ENCODE measurements around the gene SLC29A3. TPM values are rescaled to one million over a fixed set of nuclear protein-coding genes. Genes with fewer than 3 reads are reported as not detected.

The SLC29A3 gene
- total RNA-seq, 1 donor from 2014 or later = 5.3 TPM

DNA sequence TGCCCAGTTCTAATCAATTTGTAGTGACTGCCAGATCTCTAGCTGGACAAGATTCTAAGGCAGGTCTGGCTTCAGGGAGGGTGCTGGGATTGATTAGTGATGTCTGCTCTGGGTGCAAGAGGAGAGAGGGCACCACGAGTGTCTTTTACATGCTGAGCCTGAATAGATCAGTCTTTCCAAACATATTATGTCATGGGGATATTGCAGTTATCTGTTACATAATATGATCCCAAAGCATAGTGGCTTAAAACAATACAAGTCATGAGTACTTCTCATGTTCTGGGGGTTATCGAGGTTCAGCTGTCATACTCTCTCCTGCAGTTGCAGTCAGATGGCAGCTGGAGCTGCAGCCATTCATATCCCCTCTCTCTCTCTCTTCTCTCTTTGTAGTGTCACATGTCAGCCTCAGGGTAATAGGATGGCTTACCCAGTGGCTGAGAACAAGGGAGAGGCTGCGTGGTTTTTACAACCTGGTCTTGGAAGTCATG, 26.0 kb downstream of the SLC29A3 start:
- no peaks in the 10 kb centered on the region for H3K9me3 Mint-ChIP-seq
- H3K27me3 Mint-ChIP-seq (ENCODE audit: low read depth) = no peaks in the 10 kb centered on the region
- H3K27ac Mint-ChIP-seq (ENCODE audit: unreplicated experiment) = peak overlapping the region; percentile 65
- DNase-seq (ENCODE audit: low read depth, low spot score) = no peak
- peaks cover 48% of the 10 kb centered on the region for H3K4me1 Mint-ChIP-seq
- TF ChIP-seq, protein P1, sequence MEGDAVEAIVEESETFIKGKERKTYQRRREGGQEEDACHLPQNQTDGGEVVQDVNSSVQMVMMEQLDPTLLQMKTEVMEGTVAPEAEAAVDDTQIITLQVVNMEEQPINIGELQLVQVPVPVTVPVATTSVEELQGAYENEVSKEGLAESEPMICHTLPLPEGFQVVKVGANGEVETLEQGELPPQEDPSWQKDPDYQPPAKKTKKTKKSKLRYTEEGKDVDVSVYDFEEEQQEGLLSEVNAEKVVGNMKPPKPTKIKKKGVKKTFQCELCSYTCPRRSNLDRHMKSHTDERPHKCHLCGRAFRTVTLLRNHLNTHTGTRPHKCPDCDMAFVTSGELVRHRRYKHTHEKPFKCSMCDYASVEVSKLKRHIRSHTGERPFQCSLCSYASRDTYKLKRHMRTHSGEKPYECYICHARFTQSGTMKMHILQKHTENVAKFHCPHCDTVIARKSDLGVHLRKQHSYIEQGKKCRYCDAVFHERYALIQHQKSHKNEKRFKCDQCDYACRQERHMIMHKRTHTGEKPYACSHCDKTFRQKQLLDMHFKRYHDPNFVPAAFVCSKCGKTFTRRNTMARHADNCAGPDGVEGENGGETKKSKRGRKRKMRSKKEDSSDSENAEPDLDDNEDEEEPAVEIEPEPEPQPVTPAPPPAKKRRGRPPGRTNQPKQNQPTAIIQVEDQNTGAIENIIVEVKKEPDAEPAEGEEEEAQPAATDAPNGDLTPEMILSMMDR (conservative IDR thresholded peaks at IDR 0.05) = no peak
- H3K4me3 Mint-ChIP-seq = no peak overlapping the region
- H3K36me3 Mint-ChIP-seq (ENCODE audit: low read depth) = no peaks in the 10 kb centered on the region

DNA sequence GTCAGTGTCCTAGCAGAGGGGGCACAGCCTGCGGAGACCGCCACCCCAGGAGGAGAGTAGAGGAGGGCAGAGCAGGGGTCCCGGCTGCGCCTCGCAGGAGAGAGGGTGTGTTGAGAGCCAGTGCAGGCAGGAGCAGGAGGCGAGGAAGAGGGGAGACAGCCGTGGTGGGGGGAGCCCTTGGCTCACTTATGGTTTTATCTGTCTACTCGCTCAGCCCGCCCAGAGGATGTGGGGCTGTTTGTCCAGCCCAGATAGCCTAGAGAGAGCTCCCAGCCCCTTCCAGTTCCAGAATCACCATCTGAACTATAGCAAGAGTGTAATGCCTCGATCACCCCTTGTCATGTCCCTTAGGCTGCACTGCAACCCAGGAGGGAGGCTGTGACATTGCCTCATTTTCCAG, 26.6 kb downstream of the SLC29A3 start:
- H3K27me3 Mint-ChIP-seq (ENCODE audit: low read depth) = no peaks in the 10 kb centered on the region
- H3K27ac Mint-ChIP-seq (ENCODE audit: unreplicated experiment) = peak overlapping the region; percentile 65
- no peak overlapping the region for H3K4me3 Mint-ChIP-seq
- no peaks in the 10 kb centered on the region for H3K9me3 Mint-ChIP-seq
- peaks cover 44% of the 10 kb centered on the region for H3K4me1 Mint-ChIP-seq
- no peak for DNase-seq (ENCODE audit: low read depth, low spot score)
- TF ChIP-seq, protein P1 (conservative IDR thresholded peaks at IDR 0.05) = no peak
- H3K36me3 Mint-ChIP-seq (ENCODE audit: low read depth) = no peaks in the 10 kb centered on the region

DNA sequence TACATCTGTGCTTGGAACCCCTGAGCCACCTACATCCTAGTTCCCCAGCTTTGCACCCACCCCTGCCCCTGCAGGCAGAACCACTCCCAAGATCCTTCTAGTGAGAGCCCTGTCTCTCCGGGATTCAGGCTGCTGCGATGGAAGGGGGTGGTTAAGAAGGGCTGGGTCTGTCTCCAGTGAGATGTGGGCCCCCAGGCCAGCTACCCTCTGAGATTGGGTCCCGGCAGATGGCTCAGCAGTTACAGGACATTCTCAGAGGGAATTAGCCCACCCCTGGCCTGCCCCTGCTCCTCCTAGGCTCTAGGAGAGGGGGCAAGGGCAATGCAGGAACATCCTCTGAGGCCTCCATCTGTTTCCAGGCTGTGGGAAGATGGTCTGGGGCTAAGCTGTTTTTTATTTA, 27.7 kb downstream of the SLC29A3 start:
- Mint-ChIP-seq H3K9me3 (no peaks in the 10 kb centered on the region), H3K36me3 (ENCODE audit: low read depth) (no peaks in the 10 kb centered on the region), H3K27me3 (ENCODE audit: low read depth) (no peaks in the 10 kb centered on the region), H3K4me3 (no peak overlapping the region), H3K27ac (ENCODE audit: unreplicated experiment) (no peak overlapping the region), H3K4me1 (peaks cover 36% of the 10 kb centered on the region)
- TF ChIP-seq, protein P1 (conservative IDR thresholded peaks at IDR 0.05) = no peak
- DNase-seq (ENCODE audit: low read depth, low spot score) = no peak

DNA sequence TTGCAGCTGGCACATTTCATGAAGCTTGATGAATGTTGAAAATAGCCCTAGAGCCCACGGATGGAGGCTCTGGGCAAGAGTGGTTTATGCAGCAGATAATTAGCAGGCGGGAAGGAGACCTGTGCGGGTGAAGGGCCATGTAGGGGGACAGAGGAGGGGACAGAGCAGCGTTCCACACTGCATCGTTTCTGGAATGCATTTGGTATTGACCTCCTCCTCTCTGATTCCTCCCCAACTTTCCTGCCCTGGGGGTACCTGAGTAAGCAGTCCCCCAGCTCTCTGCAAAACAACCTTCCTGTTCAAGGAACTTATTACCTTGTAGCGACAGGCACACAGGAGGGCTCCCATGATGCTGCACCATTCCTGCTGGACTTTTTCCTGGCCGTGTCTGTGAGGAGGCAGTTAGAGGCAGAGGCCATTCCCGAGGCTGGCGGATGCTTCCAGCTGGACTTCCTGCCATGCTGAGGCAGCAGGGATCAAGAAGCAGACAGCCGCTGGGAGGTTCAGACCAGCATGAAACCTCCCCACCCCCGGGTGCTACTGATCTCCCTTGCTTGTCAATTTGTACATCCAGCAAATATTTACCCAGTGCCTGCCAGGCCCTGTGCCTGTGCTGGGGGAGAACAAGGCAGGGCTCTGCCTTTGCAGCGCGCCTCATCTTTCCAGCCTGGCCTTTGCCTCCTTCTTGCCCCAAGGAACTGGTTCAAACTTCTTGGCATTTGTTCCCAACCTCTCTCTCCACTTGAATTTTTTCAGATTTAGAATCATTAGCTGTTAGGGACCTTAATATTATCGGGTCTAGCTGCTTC, 28.7 kb downstream of the SLC29A3 start:
- Mint-ChIP-seq H3K9me3 (no peaks in the 10 kb centered on the region), H3K4me3 (no peak overlapping the region), H3K27me3 (ENCODE audit: low read depth) (no peaks in the 10 kb centered on the region), H3K36me3 (ENCODE audit: low read depth) (no peaks in the 10 kb centered on the region), H3K4me1 (peaks cover 25% of the 10 kb centered on the region), H3K27ac (ENCODE audit: unreplicated experiment) (peak overlapping the region; percentile 72)
- no peak for DNase-seq (ENCODE audit: low read depth, low spot score)
- TF ChIP-seq, protein P1 (conservative IDR thresholded peaks at IDR 0.05) = no peak

DNA sequence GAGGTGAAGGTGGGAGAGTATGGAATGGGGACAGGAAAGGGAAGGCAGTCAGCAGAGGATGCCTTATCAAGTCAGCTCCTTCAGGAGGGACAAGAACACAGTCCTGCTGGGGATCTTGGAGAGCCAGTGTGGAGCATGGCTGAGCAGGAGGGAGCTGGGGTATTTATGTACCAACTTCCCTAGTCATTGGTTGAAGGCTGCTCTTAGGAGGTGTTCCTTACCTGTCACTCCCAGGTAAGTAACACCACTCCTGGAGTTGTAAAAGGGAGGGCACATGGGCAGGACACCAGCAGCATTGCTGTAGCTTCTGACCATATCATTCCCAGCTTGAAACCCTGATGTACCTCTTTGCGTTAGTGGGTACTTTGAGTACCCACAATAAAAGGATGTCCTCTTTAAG, 29.8 kb downstream of the SLC29A3 start:
- Mint-ChIP-seq H3K27ac (ENCODE audit: unreplicated experiment) (peak overlapping the region; percentile 13), H3K4me3 (no peak overlapping the region), H3K9me3 (no peaks in the 10 kb centered on the region), H3K4me1 (peaks cover 17% of the 10 kb centered on the region), H3K36me3 (ENCODE audit: low read depth) (no peaks in the 10 kb centered on the region), H3K27me3 (ENCODE audit: low read depth) (no peaks in the 10 kb centered on the region)
- TF ChIP-seq, protein P1 (conservative IDR thresholded peaks at IDR 0.05) = no peak
- DNase-seq (ENCODE audit: low read depth, low spot score) = no peak

Measured in neural crest cell (in vitro differentiated cells).